IMR-90 (cell line): ENCODE results near the gene NOS2.

Source experiments
- CEBPB ChIP-seq: IDR thresholded peaks from 2 replicates; pipeline ENCODE4 v1.6.1; 2012; ENCODE audit warnings: low read depth, low read length, improper control_type of control experiment
- CTCF ChIP-seq: conservative IDR thresholded peaks from 2 replicates; pipeline ENCODE4 v1.5.1; 2012; ENCODE audit warnings: mild to moderate bottlenecking, low read depth, low read length, improper control_type of control experiment
- ELK1 ChIP-seq: fragments of 150-350 bp; IDR thresholded peaks from 2 replicates; pipeline ENCODE4 v1.6.1; 2016; ENCODE audit warnings: low read depth, mild to moderate bottlenecking, low read length, moderate library complexity, borderline replicate concordance
- FOS ChIP-seq: fragments of 150-350 bp; IDR thresholded peaks from 2 replicates; pipeline ENCODE4 v1.6.1; 2016; ENCODE audit warnings: low read depth, low read length
- MAFK ChIP-seq: IDR thresholded peaks from 2 replicates; pipeline ENCODE4 v1.6.1; 2012; ENCODE audit warnings: low read depth, low read length, improper control_type of control experiment
- MXI1 ChIP-seq: IDR thresholded peaks from 2 replicates; pipeline ENCODE4 v1.6.1; 2012; ENCODE audit warnings: low read depth, mild to moderate bottlenecking, low read length, moderate library complexity, borderline replicate concordance
- NFE2L2 ChIP-seq: fragments of 150-350 bp; IDR thresholded peaks from 2 replicates; pipeline ENCODE4 v1.6.1; 2016; ENCODE audit warnings: low read depth, mild to moderate bottlenecking, low read length
- POLR2A ChIP-seq: IDR thresholded peaks from 2 replicates; pipeline ENCODE4 v1.6.1; 2012; ENCODE audit warnings: mild to moderate bottlenecking, low read depth, low read length
- RAD21 ChIP-seq: IDR thresholded peaks from 2 replicates; pipeline ENCODE4 v1.6.1; 2012; ENCODE audit warnings: low read length, improper control_type of control experiment
- RCOR1 ChIP-seq: IDR thresholded peaks from 2 replicates; pipeline ENCODE4 v1.6.1; 2012; ENCODE audit warnings: mild to moderate bottlenecking, low read length, improper control_type of control experiment; ENCODE audit not compliant: insufficient replicate concordance
- SMC3 ChIP-seq: fragments of 150-350 bp; IDR thresholded peaks from 2 replicates; pipeline ENCODE4 v1.6.1; 2016; ENCODE audit warnings: low read depth, mild to moderate bottlenecking, antibody characterized with exemption, low read length, moderate library complexity
- TF ChIP-seq, protein P1 (sequence below): fragments of 150-350 bp; IDR thresholded peaks from 2 replicates; pipeline ENCODE4 v1.6.1; 2017; ENCODE audit warnings: mild to moderate bottlenecking, antibody characterized with exemption, low read length, low read depth

GRCh38 chr17:27747462-27748359 is 52.6 kb downstream of the NOS2 start:
- TF ChIP-seq CTCF (0 out of 2 replicates have a peak, but pooled peaks have one; percentile 15), POLR2A (no peak), SMC3 (no peak), FOS (no peak), CEBPB (no peak), MAFK (no peak), RCOR1 (no peak), MXI1 (no peak), RAD21 (no peak), ELK1 (no peak), NFE2L2 (no peak)
- TF ChIP-seq, protein P1, sequence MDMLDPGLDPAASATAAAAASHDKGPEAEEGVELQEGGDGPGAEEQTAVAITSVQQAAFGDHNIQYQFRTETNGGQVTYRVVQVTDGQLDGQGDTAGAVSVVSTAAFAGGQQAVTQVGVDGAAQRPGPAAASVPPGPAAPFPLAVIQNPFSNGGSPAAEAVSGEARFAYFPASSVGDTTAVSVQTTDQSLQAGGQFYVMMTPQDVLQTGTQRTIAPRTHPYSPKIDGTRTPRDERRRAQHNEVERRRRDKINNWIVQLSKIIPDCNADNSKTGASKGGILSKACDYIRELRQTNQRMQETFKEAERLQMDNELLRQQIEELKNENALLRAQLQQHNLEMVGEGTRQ = no peak
